ENCODE measurements around the gene SLC16A7.

- TF ChIP-seq, protein P1, sequence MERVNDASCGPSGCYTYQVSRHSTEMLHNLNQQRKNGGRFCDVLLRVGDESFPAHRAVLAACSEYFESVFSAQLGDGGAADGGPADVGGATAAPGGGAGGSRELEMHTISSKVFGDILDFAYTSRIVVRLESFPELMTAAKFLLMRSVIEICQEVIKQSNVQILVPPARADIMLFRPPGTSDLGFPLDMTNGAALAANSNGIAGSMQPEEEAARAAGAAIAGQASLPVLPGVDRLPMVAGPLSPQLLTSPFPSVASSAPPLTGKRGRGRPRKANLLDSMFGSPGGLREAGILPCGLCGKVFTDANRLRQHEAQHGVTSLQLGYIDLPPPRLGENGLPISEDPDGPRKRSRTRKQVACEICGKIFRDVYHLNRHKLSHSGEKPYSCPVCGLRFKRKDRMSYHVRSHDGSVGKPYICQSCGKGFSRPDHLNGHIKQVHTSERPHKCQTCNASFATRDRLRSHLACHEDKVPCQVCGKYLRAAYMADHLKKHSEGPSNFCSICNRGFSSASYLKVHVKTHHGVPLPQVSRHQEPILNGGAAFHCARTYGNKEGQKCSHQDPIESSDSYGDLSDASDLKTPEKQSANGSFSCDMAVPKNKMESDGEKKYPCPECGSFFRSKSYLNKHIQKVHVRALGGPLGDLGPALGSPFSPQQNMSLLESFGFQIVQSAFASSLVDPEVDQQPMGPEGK (CRISPR knock-in tag; IDR thresholded peaks at IDR 0.05; ENCODE audit: borderline replicate concordance), result no peak
- TF ChIP-seq ZC3H10 (CRISPR knock-in tag; IDR thresholded peaks at IDR 0.05) (no peak), ESRRG (CRISPR knock-in tag; IDR thresholded peaks at IDR 0.05) (no peak), OSR1 (CRISPR knock-in tag; IDR thresholded peaks at IDR 0.05) (no peak), PPARA (CRISPR knock-in tag; IDR thresholded peaks at IDR 0.05; ENCODE audit: borderline replicate concordance) (no peak), TSHZ2 (CRISPR knock-in tag; IDR thresholded peaks at IDR 0.05) (no peak), ARNTL (CRISPR knock-in tag; IDR thresholded peaks at IDR 0.05; ENCODE audit: borderline replicate concordance, low read depth) (no peak), POU6F1 (CRISPR knock-in tag; IDR thresholded peaks at IDR 0.05; ENCODE audit: borderline replicate concordance, low read depth) (no peak), ZFP3 (CRISPR knock-in tag; IDR thresholded peaks at IDR 0.05) (no peak), CREB5 (CRISPR knock-in tag; IDR thresholded peaks at IDR 0.05; ENCODE audit: low read depth) (no peak)
These were observed 20.0 kb upstream of the SLC16A7 start for GRCh38 chr12:59575826-59576225.
